B cell (primary cell): ENCODE measurements around the gene TNFSF12. TPM values are rescaled to one million over a fixed set of nuclear protein-coding genes. Genes with fewer than 3 reads are reported as not detected.

Source experiments
- ATAC-seq: fragments of 200-7000 bp; cut with Tn5 transposase; one replicate; pipeline ENCODE4 v1.10.0; 2021; ENCODE audit warnings: low read depth, mild to moderate bottlenecking, moderate number of reproducible peaks, moderate library complexity
- CTCF ChIA-PET: fragments of 350-600 bp; sonication (Branson Sonifier 250); formaldehyde crosslinking; loops from one replicate; lab custom pipeline; 2021; ENCODE audit warnings: antibody characterized with exemption, inconsistent platforms; lab: Charles Lee
- POLR2A ChIA-PET: fragments of 350-600 bp; sonication (Branson Sonifier 250); formaldehyde crosslinking; loops from one replicate; lab custom pipeline; 2021; ENCODE audit warnings: antibody characterized with exemption; lab: Charles Lee
- DNase-seq: peaks from one replicate; pipeline ENCODE4 v3.0.0; 2013
- H2AFZ ChIP-seq: 2 replicates; pipeline ENCODE4 v1.6.1; 2012; ENCODE audit warnings: mild to moderate bottlenecking, low read depth, low read length; ENCODE audit not compliant: insufficient read depth, poor library complexity, severe bottlenecking
- H3K27ac ChIP-seq, 2 donors: 1 replicate in 1 of 2; 2 replicates in 1 of 2; pipeline ENCODE4 v1.5.1; 2012 to 2013; ENCODE audit warnings: low read length in 2 of 2, mild to moderate bottlenecking in 2 of 2, moderate library complexity in 1 of 2
- H3K27me3 ChIP-seq, 4 experiments: fragments of 200-600 bp in 1 of 4; sonication (generic) in 1 of 4; replicated peaks in 1 of 4; 1 replicate in 2 of 4; 2 replicates in 2 of 4; pipeline versions ENCODE4 v1.6.1 to v1.7.0; 2013 to 2016; ENCODE audit warnings: low read length in 3 of 4, mild to moderate bottlenecking in 2 of 4, mixed read lengths in 1 of 4, moderate library complexity in 1 of 4; ENCODE audit not compliant: insufficient read depth in 4 of 4, control insufficient read depth in 3 of 4; ENCODE audit errors: control extremely low read depth in 1 of 4
- H3K36me3 ChIP-seq, 2 experiments: replicated peaks in 1 of 2; 1 replicate in 1 of 2; 2 replicates in 1 of 2; pipeline versions ENCODE4 v1.6.1 to v1.7.1; 2013; ENCODE audit warnings: low read length in 1 of 2; ENCODE audit not compliant: insufficient read depth in 2 of 2, control insufficient read depth in 1 of 2; ENCODE audit errors: control extremely low read depth in 1 of 2, extremely low read depth in 1 of 2
- H3K4me1 ChIP-seq, 2 donors: fragments of 200-600 bp in 1 of 2; sonication (generic) in 1 of 2; 1 replicate in 1 of 2; 2 replicates in 1 of 2; pipeline versions ENCODE4 v1.5.1 to v1.6.1; 2013 to 2017; ENCODE audit warnings: low read length in 2 of 2; ENCODE audit not compliant: control insufficient read depth in 2 of 2, insufficient read depth in 2 of 2
- H3K4me2 ChIP-seq: replicated peaks from 2 replicates; pipeline ENCODE3; 2012; ENCODE audit warnings: mild to moderate bottlenecking, low read depth, low read length; ENCODE audit not compliant: poor library complexity, severe bottlenecking
- H3K4me3 ChIP-seq, 5 experiments: fragments of 200-600 bp in 1 of 5; sonication (generic) in 1 of 5; 1 replicate in 3 of 5; 2 replicates in 2 of 5; pipeline versions ENCODE4 v1.5.1 to v1.7.0; 2011 to 2016; ENCODE audit warnings: low read length in 4 of 5, mild to moderate bottlenecking in 4 of 5, low read depth in 2 of 5, control low read depth in 1 of 5, moderate library complexity in 1 of 5; ENCODE audit not compliant: insufficient read depth in 1 of 5; ENCODE audit errors: control extremely low read depth in 1 of 5, extremely low read depth in 1 of 5
- H3K79me2 ChIP-seq: fragments of 200-600 bp; sonication (generic); one replicate; pipeline ENCODE4 v1.6.0; 2016; ENCODE audit warnings: low read length; ENCODE audit not compliant: control insufficient read depth, insufficient read depth
- H3K9ac ChIP-seq: fragments of 200-600 bp; sonication (generic); 2 replicates; pipeline ENCODE4 v1.6.1; 2017; ENCODE audit warnings: mild to moderate bottlenecking, low read length, moderate library complexity
- H3K9me3 ChIP-seq, 3 donors: one replicate each; pipeline versions ENCODE4 v1.6.1 to v1.7.1; 2013; ENCODE audit warnings: low read length in 2 of 3; ENCODE audit not compliant: control insufficient read depth in 2 of 3, insufficient read depth in 1 of 3; ENCODE audit errors: control extremely low read depth in 1 of 3
- H4K20me1 ChIP-seq: 2 replicates; pipeline ENCODE4 v1.6.0; 2012; ENCODE audit warnings: mild to moderate bottlenecking, low read length; ENCODE audit not compliant: insufficient read depth, control insufficient read depth, poor library complexity, severe bottlenecking
- H3K27ac Mint-ChIP-seq: one replicate; pipeline ENCODE4 v1.8.0; 2021; ENCODE audit warnings: mixed read lengths
- H3K27me3 Mint-ChIP-seq: one replicate; pipeline ENCODE4 v1.8.0; 2021; ENCODE audit warnings: mixed read lengths
- H3K4me1 Mint-ChIP-seq: one replicate; pipeline ENCODE4 v1.8.0; 2021; ENCODE audit warnings: mixed read lengths
- H3K4me3 Mint-ChIP-seq: one replicate; pipeline ENCODE4 v1.8.0; 2021; ENCODE audit warnings: mixed read lengths
- H3K9me3 Mint-ChIP-seq: one replicate; pipeline ENCODE4 v1.8.0; 2022; ENCODE audit warnings: mixed read lengths; ENCODE audit not compliant: insufficient read depth
- EZH2 ChIP-seq: IDR thresholded peaks from 2 replicates; pipeline ENCODE4 v1.6.1; 2012; ENCODE audit warnings: borderline replicate concordance, low read depth, mild to moderate bottlenecking, moderate library complexity, low read length; ENCODE audit not compliant: insufficient read depth, poor library complexity, severe bottlenecking
- WGBS: methylation state at CpG from one replicate; pipeline ENCODE4 v1.1.5; 2013; ENCODE audit warnings: missing lambda C conversion rate; ENCODE audit not compliant: insufficient coverage; 5-methylcytosine and 5-hydroxymethylcytosine counted together
- intact Hi-C: fragments of 100-400 bp; cut with micrococcal nuclease; formaldehyde crosslinking; loops from one replicate; pipeline ENCODE4 v1.10.0; 2022
- polyA plus RNA-seq: library from polyadenylated mRNA; depleted of rRNA; stranded (reverse); fragments of >200 nt; gene quantifications from 2 replicates; pipeline ENCODE4 v1.2.3, GENCODE V29; 2012
- total RNA-seq, 2 donors: library from RNA; stranded (reverse); fragments of 120-200 nt in 1 of 2; gene quantifications; 1 replicate in 1 of 2; 2 replicates in 1 of 2; pipeline versions ENCODE4 v1.2.3 to v1.2.4, GENCODE V29; 2013 to 2022
- TF ChIP-seq, protein P1 (sequence below): fragments of 200-600 bp; IDR thresholded peaks from one replicate; pipeline ENCODE4 v1.8.0; 2022; ENCODE audit warnings: antibody characterized with exemption, mild to moderate bottlenecking

The TNFSF12 gene
- total and polyA plus RNA-seq, 2 donors (not counting 1 experiment from before 2014, with no cell fraction given), result 40.6 to 53.4 TPM

DNA sequence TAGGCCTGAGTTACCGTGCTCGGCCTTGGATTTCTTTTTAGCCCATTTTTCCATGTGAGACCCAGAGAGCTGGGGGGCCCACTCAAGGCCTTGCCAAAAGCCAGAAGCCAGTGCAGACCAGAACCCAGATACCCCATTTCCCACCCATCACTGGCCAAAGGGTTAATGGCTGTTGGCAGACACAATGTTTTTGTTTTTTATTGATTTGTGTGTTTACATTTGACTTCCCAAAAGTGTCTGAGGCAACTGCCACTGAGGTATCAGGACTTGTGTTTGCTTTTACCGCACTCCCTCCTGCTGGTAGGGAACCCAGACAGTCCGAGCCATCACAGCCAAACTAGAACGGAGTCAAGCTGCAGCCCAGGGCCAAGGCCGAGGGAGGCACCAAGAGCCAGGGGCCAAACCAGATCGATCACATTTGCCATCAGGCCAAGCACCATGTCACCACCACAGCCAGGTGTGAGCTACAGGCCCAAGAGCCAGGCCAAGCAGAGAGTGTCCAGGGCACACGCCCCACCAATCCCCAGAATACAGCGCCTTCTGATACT is 7.7 kb upstream of the TNFSF12 start:
- H3K4me2 ChIP-seq, result no peak overlapping the region
- ChIA-PET POLR2A (no interaction called here), CTCF (interaction anchor here (0.7 to 12.1 kb wide), 2 partner anchors 19 to 49 kb away, joined by 3 to 126 read pairs; partner anchors contain the start of genes SENP3 and TNFSF13)
- peaks cover 0 to 15% (median 6%) of the 10 kb centered on the region in 3 donors for H3K9me3 ChIP-seq
- Mint-ChIP-seq H3K27me3 (no peaks in the 10 kb centered on the region), H3K27ac (no peak overlapping the region), H3K4me1 (no peaks in the 10 kb centered on the region), H3K9me3 (no peaks in the 10 kb centered on the region), H3K4me3 (no peak overlapping the region)
- no peak overlapping the region for H3K27ac ChIP-seq
- no peak overlapping the region for H3K4me3 ChIP-seq
- H2AFZ ChIP-seq, result no peak overlapping the region
- intact Hi-C loops, result no loop called here
- H4K20me1 ChIP-seq, result no peaks in the 10 kb centered on the region
- TF ChIP-seq, protein P1, sequence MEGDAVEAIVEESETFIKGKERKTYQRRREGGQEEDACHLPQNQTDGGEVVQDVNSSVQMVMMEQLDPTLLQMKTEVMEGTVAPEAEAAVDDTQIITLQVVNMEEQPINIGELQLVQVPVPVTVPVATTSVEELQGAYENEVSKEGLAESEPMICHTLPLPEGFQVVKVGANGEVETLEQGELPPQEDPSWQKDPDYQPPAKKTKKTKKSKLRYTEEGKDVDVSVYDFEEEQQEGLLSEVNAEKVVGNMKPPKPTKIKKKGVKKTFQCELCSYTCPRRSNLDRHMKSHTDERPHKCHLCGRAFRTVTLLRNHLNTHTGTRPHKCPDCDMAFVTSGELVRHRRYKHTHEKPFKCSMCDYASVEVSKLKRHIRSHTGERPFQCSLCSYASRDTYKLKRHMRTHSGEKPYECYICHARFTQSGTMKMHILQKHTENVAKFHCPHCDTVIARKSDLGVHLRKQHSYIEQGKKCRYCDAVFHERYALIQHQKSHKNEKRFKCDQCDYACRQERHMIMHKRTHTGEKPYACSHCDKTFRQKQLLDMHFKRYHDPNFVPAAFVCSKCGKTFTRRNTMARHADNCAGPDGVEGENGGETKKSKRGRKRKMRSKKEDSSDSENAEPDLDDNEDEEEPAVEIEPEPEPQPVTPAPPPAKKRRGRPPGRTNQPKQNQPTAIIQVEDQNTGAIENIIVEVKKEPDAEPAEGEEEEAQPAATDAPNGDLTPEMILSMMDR, result no peak
- TF ChIP-seq EZH2, result no peak
- DNase-seq, result no peak
- H3K9ac ChIP-seq, result no peak overlapping the region
- no peaks in the 10 kb centered on the region for H3K4me1 ChIP-seq
- no peaks in the 10 kb centered on the region for H3K79me2 ChIP-seq
- H3K27me3 ChIP-seq, result no peaks in the 10 kb centered on the region
- WGBS, result 94% methylated on average over 8 of the region's 9 CpGs
- ATAC-seq, result no peak
- H3K36me3 ChIP-seq, result no peaks in the 10 kb centered on the region

DNA sequence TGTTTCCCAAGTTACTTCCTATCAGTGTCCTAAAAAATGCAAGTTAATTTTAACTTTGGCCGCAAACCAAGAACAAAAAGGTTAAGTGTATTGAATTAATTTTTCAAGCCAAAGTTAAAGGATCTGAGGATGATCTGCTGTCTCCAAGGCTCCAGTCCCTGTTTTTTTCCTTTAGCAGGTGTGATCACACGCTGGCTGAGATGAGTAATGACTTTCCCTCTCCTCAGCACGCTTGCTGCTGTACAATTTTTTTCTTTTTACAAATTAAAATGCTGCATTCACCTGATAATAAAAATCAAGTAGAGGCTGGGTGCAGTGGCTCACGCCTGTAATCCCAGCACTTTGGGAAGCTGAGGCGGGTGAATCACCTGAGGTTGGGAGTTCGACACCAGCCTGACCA is 3.9 kb upstream of the TNFSF12 start:
- no peak overlapping the region for H3K27ac ChIP-seq

More for the DNA sequence above, 3.9 kb upstream of the TNFSF12 start:
- Mint-ChIP-seq H3K4me1 (peaks cover 13% of the 10 kb centered on the region), H3K4me3 (no peak overlapping the region), H3K27me3 (no peaks in the 10 kb centered on the region), H3K9me3 (no peaks in the 10 kb centered on the region), H3K27ac (no peak overlapping the region)
- peaks cover 5% of the 10 kb centered on the region for H3K79me2 ChIP-seq
- H3K36me3 ChIP-seq, result no peaks in the 10 kb centered on the region
- DNase-seq, result no peak
- H3K9ac ChIP-seq, result no peak overlapping the region
- H3K4me2 ChIP-seq, result no peak overlapping the region
- H3K27me3 ChIP-seq, result no peaks in the 10 kb centered on the region
- H2AFZ ChIP-seq, result no peak overlapping the region
- POLR2A ChIA-PET, result interaction anchor here (0.6 kb wide), 2 partner anchors 12 to 17 kb away, joined by 5 read pairs; no protein-coding TSS in a partner anchor
- H3K4me3 ChIP-seq, result no peak overlapping the region
- H3K9me3 ChIP-seq, result no peaks in the 10 kb centered on the region
- CTCF ChIA-PET, result interaction anchor here (12.1 to 25.0 kb wide), 2 partner anchors 15 to 25 kb away, joined by 126 to 666 read pairs; partner anchors contain the start of genes SENP3 and TNFSF13
- H3K4me1 ChIP-seq, result peaks cover 11 to 21% of the 10 kb centered on the region in 2 donors
- TF ChIP-seq EZH2, result no peak
- TF ChIP-seq, protein P1, result no peak
- ATAC-seq, result no peak
- intact Hi-C loops, result no loop called here
- 100% methylated on average over 2 of the region's 6 CpGs for WGBS
- H4K20me1 ChIP-seq, result no peaks in the 10 kb centered on the region
